GM23338 (cell line): ENCODE results near the gene SH3RF3. TPM values are rescaled to one million over a fixed set of nuclear protein-coding genes. Genes with fewer than 3 reads are reported as not detected.

ENCODE experiments used
- ATAC-seq: fragments of 200-7000 bp; cut with Tn5 transposase; 3 replicates; pipeline ENCODE4 v1.9.1; 2020
- DNase-seq: peaks from one replicate; pipeline ENCODE4 v3.0.0-alpha.2; 2015; ENCODE audit warnings: low spot score
- H2AFZ ChIP-seq: fragments of 200-600 bp; sonication (generic); 2 replicates; pipeline ENCODE4 v1.8.0; 2016; ENCODE audit warnings: antibody characterized with exemption, mild to moderate bottlenecking, moderate library complexity
- H3F3A ChIP-seq: fragments of 200-600 bp; sonication (generic); replicated peaks from 2 replicates; pipeline ENCODE4 v1.8.0; 2017; ENCODE audit warnings: antibody characterized with exemption, mixed run types, low read depth
- H3K27ac ChIP-seq: fragments of 200-600 bp; sonication (generic); 2 replicates; pipeline ENCODE4 v1.6.1; 2016; ENCODE audit warnings: low read depth
- H3K27me3 ChIP-seq: fragments of 200-600 bp; sonication (generic); 2 replicates; pipeline ENCODE4 v1.8.0; 2016; ENCODE audit warnings: mild to moderate bottlenecking, mixed run types, moderate library complexity; ENCODE audit not compliant: insufficient read depth
- H3K36me3 ChIP-seq: fragments of 200-600 bp; sonication (generic); 2 replicates; pipeline ENCODE4 v1.8.0; 2016; ENCODE audit warnings: mild to moderate bottlenecking; ENCODE audit not compliant: insufficient read depth
- H3K4me1 ChIP-seq: fragments of 200-600 bp; sonication (generic); 2 replicates; pipeline ENCODE4 v1.8.0; 2016; ENCODE audit warnings: mild to moderate bottlenecking, moderate library complexity; ENCODE audit not compliant: insufficient read depth
- H3K4me2 ChIP-seq: fragments of 200-600 bp; sonication (generic); 2 replicates; pipeline ENCODE4 v1.7.1; 2017; ENCODE audit warnings: mixed run types
- H3K4me3 ChIP-seq: fragments of 200-600 bp; sonication (generic); 2 replicates; pipeline ENCODE4 v1.6.1; 2016; ENCODE audit warnings: mixed run types
- H3K79me2 ChIP-seq: fragments of 200-600 bp; sonication (generic); replicated peaks from 2 replicates; pipeline ENCODE4 v1.8.0; 2017; ENCODE audit warnings: mild to moderate bottlenecking; ENCODE audit not compliant: insufficient read depth
- H3K9me2 ChIP-seq: fragments of 200-600 bp; sonication (generic); 2 replicates; pipeline ENCODE4 v1.8.0; 2017; ENCODE audit not compliant: insufficient read depth
- H4K20me1 ChIP-seq: fragments of 200-600 bp; sonication (generic); replicated peaks from 2 replicates; pipeline ENCODE4 v1.8.0; 2017; ENCODE audit warnings: mild to moderate bottlenecking; ENCODE audit not compliant: insufficient read depth
- H3K27ac Mint-ChIP-seq: 2 replicates; pipeline ENCODE4 v1.8.0; 2020; ENCODE audit warnings: inconsistent platforms, mild to moderate bottlenecking, moderate library complexity, mixed read lengths
- H3K27me3 Mint-ChIP-seq: 3 replicates; pipeline ENCODE4 v1.8.0; 2022; ENCODE audit warnings: low read depth, mild to moderate bottlenecking, moderate library complexity, mixed read lengths, inconsistent platforms; ENCODE audit not compliant: insufficient read depth, poor library complexity
- H3K36me3 Mint-ChIP-seq: 3 replicates; pipeline ENCODE4 v1.8.0; 2021; ENCODE audit warnings: low read depth, mild to moderate bottlenecking, inconsistent platforms, moderate library complexity, mixed read lengths
- H3K4me1 Mint-ChIP-seq: 3 replicates; pipeline ENCODE4 v1.8.0; 2020; ENCODE audit warnings: mild to moderate bottlenecking, inconsistent platforms, mixed read lengths
- H3K4me3 Mint-ChIP-seq: 3 replicates; pipeline ENCODE4 v1.8.0; 2021; ENCODE audit warnings: moderate library complexity, mild to moderate bottlenecking, inconsistent platforms, mixed read lengths
- H3K9me3 Mint-ChIP-seq: 3 replicates; pipeline ENCODE4 v1.8.0; 2020; ENCODE audit warnings: moderate library complexity, mild to moderate bottlenecking, inconsistent platforms, mixed read lengths
- CREB1 ChIP-seq: fragments of 250-450 bp; sonication (Bioruptor Pico); IDR thresholded peaks from 2 replicates; pipeline ENCODE4 v1.5.0; 2020; ENCODE audit warnings: low read depth, mild to moderate bottlenecking, moderate library complexity
- EZH2 ChIP-seq: fragments of 200-600 bp; sonication (generic); IDR thresholded peaks from one replicate; pipeline ENCODE4 v1.8.0; 2017; ENCODE audit warnings: antibody characterized with exemption, mild to moderate bottlenecking, low read depth; ENCODE audit not compliant: unreplicated experiment
- EZH2phosphoT487 ChIP-seq: fragments of 200-600 bp; sonication (generic); IDR thresholded peaks from one replicate; pipeline ENCODE4 v1.8.1; 2018; ENCODE audit warnings: antibody characterized with exemption; ENCODE audit not compliant: unreplicated experiment
- NANOG ChIP-seq: IDR thresholded peaks from 2 replicates; pipeline ENCODE4 v1.6.1; 2016; ENCODE audit warnings: antibody characterized with exemption, borderline replicate concordance
- REST ChIP-seq: IDR thresholded peaks from one replicate; pipeline ENCODE4 v1.6.1; 2018; ENCODE audit warnings: antibody characterized with exemption; ENCODE audit not compliant: unreplicated experiment
- STAT1 ChIP-seq: IDR thresholded peaks from one replicate; pipeline ENCODE4 v1.6.1; 2016; ENCODE audit warnings: antibody characterized with exemption; ENCODE audit not compliant: unreplicated experiment
- ZNF331 ChIP-seq: fragments of 250-450 bp; sonication (Bioruptor Pico); IDR thresholded peaks from 2 replicates; pipeline ENCODE4 v1.5.0; 2020; ENCODE audit warnings: low read depth, mild to moderate bottlenecking, moderate library complexity
- polyA plus RNA-seq: library from polyadenylated mRNA; unstranded; fragments of >200 nt; fragmentation: Nextera tagmentation; extraction: Ambion mirVana; gene quantifications from 2 replicates; pipeline ENCODE4 v1.2.1, GENCODE V29; 2016
- total RNA-seq: library from RNA; depleted of rRNA; stranded (reverse); fragments of >200 nt; shearing (Covaris generic); gene quantifications from 2 replicates; pipeline ENCODE4 v1.2.3, GENCODE V29; 2014

Gene SH3RF3
- total and polyA plus RNA-seq, 2 experiments from 2014 or later: 0.11 to 0.63 TPM

DNA sequence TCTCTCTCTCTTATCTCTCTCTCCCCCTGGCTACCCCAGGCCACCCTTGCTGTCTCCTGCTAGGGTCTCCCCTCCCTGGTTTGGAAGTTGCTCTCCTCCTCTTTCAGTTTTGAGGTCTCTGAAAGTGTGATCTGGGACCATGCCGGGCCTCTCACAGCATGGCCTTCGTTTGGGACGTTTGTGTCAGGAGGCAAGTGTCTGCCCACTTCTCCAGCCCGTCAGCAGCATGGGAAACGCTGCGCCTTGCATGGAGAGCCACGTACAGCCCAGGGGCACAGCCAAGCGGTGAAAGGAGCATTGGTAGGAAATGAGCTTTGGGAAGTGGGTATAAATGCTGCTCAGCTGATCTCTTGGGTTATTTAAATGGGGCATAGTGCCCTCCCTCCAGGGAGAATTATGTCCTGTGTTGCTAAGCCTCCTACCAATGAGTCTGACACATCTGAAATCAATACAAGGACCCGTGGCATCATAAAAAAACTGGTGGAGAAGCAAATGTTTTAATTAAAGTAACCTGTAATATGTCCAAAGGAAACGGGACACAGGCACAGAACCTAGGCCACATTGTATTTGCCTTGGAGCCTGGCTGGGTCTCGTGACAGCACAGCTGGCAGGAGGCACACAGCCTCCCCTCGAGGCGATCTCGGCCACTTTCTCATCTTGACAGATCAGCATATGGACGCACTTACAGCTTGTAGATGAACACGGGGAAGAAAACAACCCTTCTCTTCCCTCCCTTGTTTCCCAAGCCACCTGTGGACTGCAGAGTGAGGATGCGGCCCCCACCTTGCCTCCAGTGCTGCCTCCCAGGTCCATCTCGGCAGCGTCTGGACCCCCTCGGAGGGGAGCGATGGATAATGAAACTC lies 72.7 kb downstream of the SH3RF3 start (continued):
- TF ChIP-seq STAT1 (no peak), REST (no peak), ZNF331 (no peak)

GRCh38 chr2:109202486-109202885 lies 73.5 kb downstream of the SH3RF3 start:
- DNase-seq (no peak), ATAC-seq (no peak)
- Histone ChIP-seq H3K4me1 (no peaks in the 10 kb centered on the region), H4K20me1 (no peaks in the 10 kb centered on the region), H3K4me3 (no peak overlapping the region), H3K36me3 (no peaks in the 10 kb centered on the region), H3K27ac (no peak overlapping the region), H3K4me2 (no peak overlapping the region), H3K9me2 (no peaks in the 10 kb centered on the region), H3K79me2 (no peaks in the 10 kb centered on the region), H3F3A (no peaks in the 10 kb centered on the region), H3K27me3 (no peaks in the 10 kb centered on the region), H2AFZ (no peak overlapping the region)
- Mint-ChIP-seq H3K36me3 (no peaks in the 10 kb centered on the region; the same call in 2 of the 3 replicates), H3K27me3 (peaks cover 10% of the 10 kb centered on the region), H3K27ac (no peak overlapping the region), H3K4me1 (no peaks in the 10 kb centered on the region), H3K4me3 (no peak overlapping the region), H3K9me3 (peaks cover 3% of the 10 kb centered on the region; the same call in 1 of the 3 replicates)
- TF ChIP-seq STAT1 (no peak), NANOG (no peak)

DNA sequence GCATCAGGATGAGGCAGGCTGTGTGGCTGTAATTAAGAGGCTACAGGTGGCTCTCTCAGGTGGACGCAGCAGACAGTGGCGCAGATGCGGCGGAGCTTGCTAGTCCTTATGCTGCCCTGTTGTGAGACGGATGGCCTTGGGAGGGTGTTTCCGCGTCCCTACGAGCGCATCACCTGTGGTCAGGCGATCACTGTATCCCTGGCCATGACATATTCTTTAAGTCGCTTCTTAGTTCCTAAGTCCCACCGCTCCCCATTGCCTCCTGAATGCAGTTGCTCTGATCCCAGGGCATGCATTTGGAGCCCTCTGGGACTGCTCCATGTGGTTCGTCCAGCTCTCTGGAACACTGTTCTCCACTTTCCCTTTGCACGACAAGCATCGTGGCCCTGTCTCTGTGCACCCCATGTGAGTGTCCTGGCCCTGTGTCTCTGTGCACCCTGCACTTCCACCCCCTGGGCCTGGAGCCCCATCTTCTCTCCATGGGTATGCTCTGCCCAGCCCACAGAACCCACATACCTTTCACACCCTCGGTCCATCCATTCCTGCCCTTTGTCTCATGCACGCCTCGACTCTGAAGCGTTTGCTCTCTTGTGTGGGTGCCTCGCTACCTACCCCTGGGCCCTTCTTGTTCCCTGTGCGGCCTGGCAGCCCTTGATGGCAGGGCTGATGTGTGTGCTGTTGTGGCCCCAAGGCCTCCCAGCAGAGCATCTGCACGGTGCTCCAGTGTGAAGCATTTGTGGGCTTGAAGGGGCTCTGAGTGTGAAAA lies 74.4 kb downstream of the SH3RF3 start:
- Histone ChIP-seq H3K4me2 (no peak overlapping the region), H4K20me1 (no peaks in the 10 kb centered on the region), H3K27me3 (no peaks in the 10 kb centered on the region), H3K4me3 (no peak overlapping the region), H2AFZ (no peak overlapping the region), H3K9me2 (no peaks in the 10 kb centered on the region), H3K27ac (no peak overlapping the region), H3F3A (no peaks in the 10 kb centered on the region), H3K79me2 (no peaks in the 10 kb centered on the region), H3K36me3 (no peaks in the 10 kb centered on the region), H3K4me1 (no peaks in the 10 kb centered on the region)
- DNase-seq: no peak
- peaks cover 10% of the 10 kb centered on the region for H3K27me3 Mint-ChIP-seq
- no peaks in the 10 kb centered on the region; the same call in 2 of the 3 replicates for H3K36me3 Mint-ChIP-seq
- no peak overlapping the region for H3K4me3 Mint-ChIP-seq
- TF ChIP-seq EZH2 (no peak), EZH2phosphoT487 (no peak), NANOG (no peak), CREB1 (CRISPR knock-in tag) (no peak)
- H3K27ac Mint-ChIP-seq: no peak overlapping the region
- no peak for ATAC-seq
- H3K4me1 Mint-ChIP-seq: no peaks in the 10 kb centered on the region
- H3K9me3 Mint-ChIP-seq: peaks cover 3% of the 10 kb centered on the region; the same call in 1 of the 3 replicates
